GM18868 (cell line): ENCODE data around the gene WIPI1.

Source experiments
- ATAC-seq: cut with Tn5 transposase; IDR thresholded peaks from one replicate; pipeline ENCODE4 v1.9.1; 2021; ENCODE audit warnings: mild to moderate bottlenecking, moderate library complexity; ENCODE audit not compliant: unreplicated experiment

Gene WIPI1

DNA sequence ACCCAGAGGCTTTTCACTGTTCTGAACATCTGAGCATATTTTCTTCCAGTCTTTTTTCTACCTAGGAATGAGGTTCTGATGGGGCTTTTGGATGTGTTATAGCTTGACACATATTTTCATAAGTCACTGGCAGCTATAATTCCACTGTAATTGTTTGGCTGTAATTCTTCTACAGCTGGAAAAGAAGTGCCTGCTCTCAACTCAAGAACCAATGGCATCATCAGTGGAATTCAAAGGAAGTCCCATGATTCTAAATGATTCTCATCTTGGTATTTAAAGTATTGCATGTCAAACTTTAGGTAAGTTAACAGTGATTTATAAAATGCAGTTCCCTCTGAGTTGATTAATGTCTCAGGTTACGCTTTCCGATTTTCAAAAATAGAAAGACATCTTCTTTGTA is 16.8 kb downstream of the WIPI1 start:
- ATAC-seq: no peak

- ATAC-seq: no peak
These were observed 17.5 kb downstream of the WIPI1 start for GRCh38 chr17:68439656-68440290.

DNA sequence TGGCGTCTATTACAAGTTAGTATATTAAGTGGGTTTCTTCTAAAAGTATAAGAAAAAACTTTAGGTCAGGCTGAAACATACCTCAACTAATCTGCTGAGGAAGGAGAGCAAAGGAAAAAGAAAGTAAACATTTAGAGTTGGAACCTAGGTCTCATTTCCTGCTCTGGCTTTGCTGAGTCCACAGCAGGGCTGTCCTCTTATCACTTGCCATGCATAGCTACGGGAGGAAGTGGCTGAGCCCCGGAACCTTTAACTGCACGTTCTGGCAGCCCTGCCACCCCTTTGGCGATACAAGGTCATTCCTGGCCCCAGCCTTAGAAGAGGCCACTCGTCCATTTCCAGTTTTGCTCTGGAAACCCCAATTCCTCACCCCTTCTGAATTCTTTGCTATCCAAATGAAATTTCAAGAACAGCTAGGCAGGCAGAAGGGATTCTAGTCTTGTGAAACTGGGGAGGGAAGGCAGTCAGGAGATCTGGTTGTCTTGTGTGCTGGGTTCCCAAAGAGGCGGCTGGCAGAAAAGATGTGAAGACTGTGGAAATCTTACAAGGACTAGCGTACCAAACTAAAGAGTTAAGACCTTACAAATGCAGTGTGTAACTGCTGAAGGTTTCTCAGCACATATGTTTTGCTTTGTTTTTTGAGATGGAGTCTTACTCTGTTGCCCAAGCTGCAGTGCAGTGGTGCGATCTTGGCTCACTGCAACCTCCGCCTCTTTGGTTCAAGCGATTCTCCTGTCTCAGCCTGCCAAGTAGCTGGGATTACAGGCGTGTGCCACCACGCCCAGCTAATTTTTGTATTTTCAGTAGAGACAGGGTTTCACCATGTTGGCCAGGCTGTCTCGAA is 19.1 kb downstream of the WIPI1 start:
- peak; percentile 61 for ATAC-seq

- ATAC-seq: peak; percentile 47
These were observed 21.1 kb downstream of the WIPI1 start for GRCh38 chr17:68435876-68436842.

DNA sequence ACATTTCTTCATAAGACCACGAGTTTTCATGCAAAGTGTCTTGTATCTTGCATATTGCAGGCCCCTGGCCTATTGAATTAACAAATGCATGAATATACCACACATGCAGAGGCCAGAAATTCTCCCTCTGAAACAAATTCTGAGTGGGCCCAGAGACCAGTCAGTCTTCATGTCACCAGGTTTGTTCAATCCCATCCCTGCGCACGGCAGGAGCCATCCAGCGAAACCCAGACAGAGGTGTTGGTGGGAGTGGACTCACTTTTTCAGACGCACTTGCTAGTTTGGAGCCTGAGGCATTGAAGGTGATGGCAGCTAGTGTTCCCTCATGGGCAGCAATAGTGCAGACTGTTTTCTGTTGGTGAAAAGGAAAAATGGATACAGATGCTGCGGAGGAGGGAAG is 21.9 kb downstream of the WIPI1 start:
- ATAC-seq: no peak

- no peak for ATAC-seq
These were observed 23.3 kb downstream of the WIPI1 start for GRCh38 chr17:68433911-68434508.

DNA sequence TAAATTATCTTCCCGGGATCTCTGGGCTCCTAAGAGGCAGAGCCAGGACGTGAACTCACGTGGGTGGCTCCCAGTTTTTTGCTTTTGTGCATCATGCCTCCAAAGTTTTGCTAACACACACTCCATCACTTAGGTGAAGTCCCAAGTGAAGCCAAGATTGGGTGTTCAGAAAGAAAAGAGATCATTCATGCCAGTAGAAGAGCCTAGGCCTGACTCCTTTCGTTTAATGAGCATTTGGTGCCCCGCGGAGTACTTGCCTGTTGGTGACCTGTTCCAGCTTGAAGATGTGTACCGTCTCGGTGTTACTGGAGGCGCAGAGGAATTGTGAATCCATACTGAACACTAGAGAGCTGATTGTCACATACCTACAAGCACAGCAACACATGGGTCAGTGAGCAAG is 24.1 kb downstream of the WIPI1 start:
- no peak for ATAC-seq

DNA sequence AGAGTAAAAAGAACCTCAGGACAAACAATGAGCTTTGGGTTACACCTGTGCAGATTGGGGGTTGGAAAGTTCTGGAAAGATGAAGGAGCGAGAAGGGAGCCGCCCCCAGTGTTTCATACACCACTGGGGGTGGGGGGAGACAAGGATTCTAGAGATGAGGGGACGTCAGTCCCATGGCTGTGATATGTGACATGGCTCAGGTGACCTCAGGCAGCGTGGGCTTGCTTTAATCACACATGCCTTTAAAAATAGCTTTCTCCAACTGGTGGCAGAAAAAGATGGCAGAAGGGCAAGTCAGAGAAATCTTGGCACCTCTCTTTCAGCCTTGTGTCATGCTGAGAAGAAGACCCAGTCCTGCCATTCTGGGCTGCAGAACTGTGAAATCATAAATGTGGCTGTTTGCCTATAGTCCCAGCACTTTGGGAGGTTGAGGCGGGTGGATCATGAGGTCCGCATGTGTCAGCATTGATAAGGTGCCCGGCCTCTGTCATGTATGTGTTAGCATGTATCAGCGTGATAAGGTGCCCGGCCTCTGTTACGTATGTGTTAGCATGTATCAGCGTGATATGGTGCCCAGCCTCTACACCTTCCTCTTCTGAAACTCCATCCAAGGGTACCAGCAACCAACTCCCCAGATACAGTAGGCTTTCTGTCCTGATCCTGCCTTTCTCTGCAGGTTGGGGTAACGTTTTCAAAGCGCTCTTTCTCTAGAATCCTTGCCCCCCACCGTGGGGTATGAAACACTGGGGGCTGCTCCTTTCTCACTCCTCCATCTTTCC is 25.0 kb downstream of the WIPI1 start:
- no peak for ATAC-seq

DNA sequence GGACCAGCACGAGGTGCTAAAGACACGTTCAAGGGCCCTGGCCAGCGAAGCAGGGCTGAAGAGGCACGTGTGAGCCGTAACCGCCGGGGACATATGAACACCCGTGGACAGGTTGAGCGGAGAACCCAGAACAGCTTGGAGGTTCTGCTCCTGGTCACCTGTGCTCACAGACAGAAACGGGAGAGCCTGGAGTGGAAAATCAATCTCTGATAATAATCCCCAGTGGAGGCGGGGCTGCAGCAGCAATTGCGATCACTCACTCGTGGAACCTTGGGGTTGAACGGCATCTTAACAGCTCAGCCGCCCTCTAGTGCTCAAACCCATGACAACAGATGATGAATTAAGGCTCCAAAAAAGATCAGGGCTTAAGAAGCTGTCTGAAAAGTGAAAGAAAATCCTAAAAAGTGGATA is 25.6 kb downstream of the WIPI1 start:
- ATAC-seq: peak; percentile 45

GRCh38 chr17:68431045-68431608 is 26.2 kb downstream of the WIPI1 start:
- no peak for ATAC-seq

DNA sequence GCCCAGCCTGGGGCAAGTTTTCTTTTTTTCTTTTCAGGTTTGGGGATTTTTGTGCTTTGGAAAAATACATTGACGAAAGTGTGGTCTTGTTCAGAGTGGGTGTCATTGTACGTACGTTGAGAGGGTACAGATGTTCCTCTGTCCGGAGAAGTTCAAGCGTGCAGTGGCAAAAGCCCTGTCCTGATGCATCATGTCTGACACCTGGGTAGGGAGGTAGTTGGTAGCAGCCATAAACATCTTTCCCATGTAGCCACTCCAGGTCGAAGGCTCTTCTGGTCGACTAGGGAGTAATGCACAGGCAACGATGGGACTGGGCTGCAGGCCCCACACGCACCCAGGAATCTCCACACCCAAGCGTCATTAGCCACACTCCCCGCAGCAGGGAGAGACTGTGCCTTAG is 27.4 kb downstream of the WIPI1 start:
- ATAC-seq: no peak

DNA sequence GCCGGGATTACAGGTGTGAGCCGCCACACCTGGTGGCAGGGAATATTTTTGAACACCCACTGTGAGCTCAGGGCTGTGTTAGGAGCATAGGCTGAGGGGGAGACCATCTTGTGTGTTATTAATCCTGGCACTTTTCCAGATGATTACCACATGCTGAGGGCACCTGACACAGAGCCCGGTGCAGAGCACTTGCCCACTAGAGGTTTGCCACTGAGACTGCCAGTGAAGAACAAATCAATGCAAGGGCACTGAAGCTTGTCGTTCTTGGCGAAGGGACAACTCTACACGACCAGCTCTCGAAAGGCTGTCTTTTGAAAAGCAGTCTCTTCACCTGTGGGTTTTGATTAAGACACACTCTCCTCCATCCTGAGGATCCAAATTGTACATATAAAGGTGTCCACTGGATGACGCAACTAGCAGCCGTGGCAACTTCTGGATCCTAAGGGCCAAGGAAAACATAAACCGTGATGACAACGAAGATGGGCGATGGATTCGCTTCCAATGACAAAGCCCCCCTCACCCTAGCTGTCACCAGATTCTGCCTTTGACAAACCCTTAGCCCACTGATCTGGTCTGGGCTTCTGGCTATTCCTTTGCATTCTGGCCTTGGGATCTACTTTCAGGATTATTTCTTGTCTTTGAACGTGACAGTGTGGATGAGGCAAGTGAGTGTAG is 28.7 kb downstream of the WIPI1 start:
- no peak for ATAC-seq

DNA sequence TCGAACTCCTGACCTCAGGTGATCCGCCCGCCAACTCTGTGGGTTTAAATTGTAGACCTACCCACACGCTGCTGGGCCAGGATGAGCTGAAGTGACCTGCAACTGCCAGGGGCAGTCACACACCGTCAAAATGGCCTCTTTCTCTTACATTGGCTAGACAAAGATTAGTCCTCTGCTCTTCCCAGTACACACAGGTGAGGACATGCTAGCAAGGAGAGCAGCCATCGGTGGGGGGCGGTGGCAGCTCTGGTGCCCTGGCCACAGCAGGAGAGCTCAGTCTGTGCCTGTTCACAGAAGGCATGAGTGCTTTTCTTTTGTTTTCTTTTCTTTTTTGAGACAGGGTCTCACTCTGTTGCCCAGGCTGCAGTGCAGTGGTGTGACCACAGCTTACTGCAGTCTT is 29.7 kb downstream of the WIPI1 start:
- ATAC-seq: no peak

DNA sequence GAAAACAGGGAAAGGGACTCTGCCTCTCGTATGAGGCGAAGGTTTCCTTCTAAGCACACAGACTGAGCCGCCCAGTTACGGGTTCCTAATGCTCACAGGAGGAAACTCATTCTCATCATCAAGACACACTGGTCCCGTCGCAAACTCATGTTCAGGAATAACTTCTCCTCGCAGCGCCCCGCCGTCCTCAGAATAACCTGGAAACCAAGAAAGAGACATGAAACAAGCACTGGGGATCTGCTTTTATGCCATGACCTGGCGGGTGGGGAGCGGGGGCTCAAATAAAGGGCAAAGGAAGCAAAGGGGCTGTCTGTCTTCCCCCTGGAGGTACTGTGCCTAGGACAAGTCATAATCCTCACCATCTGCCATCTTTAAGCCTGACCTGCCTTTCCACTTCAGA is 31.3 kb downstream of the WIPI1 start:
- no peak for ATAC-seq

DNA sequence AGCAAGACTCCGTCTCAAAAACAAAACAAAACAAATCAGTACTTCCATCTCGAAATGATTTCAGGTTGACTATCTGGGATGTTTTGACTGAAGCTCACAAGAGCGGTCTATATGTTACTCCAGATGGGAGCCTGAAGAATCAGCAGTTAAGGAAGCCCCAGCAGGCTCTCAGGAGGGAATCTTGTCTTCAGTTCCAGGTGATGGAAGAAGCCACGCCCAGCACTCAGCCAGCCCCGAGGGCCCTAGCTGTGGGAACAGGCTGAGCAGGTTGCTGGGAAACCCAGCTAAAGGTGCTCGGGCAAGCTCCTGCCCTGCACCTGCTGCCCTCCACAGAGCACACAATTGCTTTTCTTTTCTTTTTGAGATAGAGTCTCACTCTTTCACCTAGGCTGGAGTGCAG is 32.4 kb downstream of the WIPI1 start:
- ATAC-seq: no peak

DNA sequence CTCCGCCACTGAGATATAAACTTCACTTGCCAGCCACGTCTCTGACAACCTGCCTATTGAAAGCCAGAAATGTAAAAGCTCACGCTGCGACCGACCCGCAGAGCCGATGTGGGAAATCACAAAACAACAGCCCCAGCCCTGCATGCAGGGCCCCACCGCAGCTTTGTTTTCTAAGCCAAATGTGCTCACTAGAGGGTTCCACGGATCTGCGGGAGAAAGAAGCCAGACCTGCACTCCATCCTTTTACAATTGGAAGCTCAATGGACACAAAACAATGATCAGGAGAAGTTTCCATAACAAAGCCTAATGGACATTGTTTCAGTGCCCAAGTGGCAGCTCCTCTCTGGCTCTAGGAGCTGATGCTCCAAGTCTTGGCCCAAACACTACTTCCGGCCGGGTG is 33.1 kb downstream of the WIPI1 start:
- ATAC-seq: no peak

- ATAC-seq: no peak
These were observed 34.0 kb downstream of the WIPI1 start for GRCh38 chr17:68423251-68423650.

DNA sequence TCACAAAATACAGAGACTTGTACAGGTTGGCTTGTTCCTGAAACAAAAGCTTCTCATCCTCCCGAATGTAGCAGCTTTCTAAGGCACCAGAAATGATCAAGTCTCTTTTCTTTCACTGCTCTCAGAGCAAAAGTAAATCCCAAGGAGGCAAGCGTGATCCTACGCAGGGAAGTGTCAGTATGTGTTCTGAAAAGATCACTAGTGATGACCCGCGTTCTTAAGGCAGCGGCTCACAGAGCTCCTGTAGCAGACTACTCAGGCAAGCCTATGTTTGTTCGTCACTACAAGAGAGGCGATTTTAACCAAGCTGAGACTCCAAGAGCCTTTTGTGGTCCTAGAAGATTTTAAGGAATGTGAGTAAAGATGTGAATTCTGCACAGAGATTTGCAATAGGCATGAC is 34.5 kb downstream of the WIPI1 start:
- no peak for ATAC-seq

DNA sequence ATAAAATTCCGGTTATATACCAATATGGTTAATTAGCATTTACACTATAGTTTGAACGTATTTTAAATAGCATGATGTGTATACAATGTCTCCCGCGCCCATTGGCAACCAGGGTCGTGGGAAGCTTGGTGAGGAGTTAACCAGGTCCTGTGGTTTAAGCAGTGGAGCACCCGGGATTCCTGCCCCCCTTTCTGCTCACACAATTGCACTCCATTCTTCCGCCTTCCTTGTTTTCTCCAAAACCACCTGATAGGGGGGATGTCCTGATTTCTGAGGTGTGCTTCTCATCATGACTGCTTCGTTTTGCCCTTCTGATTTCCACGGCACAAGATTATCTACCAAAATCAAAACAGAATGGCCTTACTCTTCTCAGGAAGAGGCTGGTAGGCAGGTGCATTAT is 35.8 kb downstream of the WIPI1 start:
- no peak for ATAC-seq
